OCI-LY7 (cell line): ENCODE measurements around the gene RECK. TPM values are rescaled to one million over a fixed set of nuclear protein-coding genes. Genes with fewer than 3 reads are reported as not detected.

Source experiments
- BruUV-seq: library from RNA; stranded (reverse); fragments of 400-500 nt; replicated peaks from 2 replicates; lab custom pipeline; 2021; lab: Mats Ljungman, UMichigan
- CTCF ChIA-PET: fragments of 300-600 bp; sonication (Branson Sonifier 250); formaldehyde crosslinking; loops from one replicate; lab custom pipeline; 2022; ENCODE audit warnings: antibody characterized with exemption; ENCODE audit not compliant: unreplicated experiment; lab: Charles Lee
- POLR2A ChIA-PET: fragments of 300-600 bp; sonication (Branson Sonifier 250); formaldehyde crosslinking; loops from one replicate; lab custom pipeline; 2022; ENCODE audit warnings: antibody characterized with exemption; lab: Charles Lee
- DNase-seq: peaks from one replicate; pipeline ENCODE4 v3.0.0-alpha.2; 2015; ENCODE audit warnings: low spot score
- H2AFZ ChIP-seq: fragments of 200-600 bp; sonication (generic), shearing (Covaris generic); 2 replicates; pipeline ENCODE4 v1.6.1; 2014; ENCODE audit warnings: mild to moderate bottlenecking, antibody characterized with exemption, low read length, moderate library complexity
- H3K27ac ChIP-seq: fragments of 200-600 bp; sonication (generic); 2 replicates; pipeline ENCODE4 v1.5.1; 2014; ENCODE audit warnings: mixed run types, low read depth, mild to moderate bottlenecking, moderate library complexity, low read length, inconsistent platforms; ENCODE audit not compliant: poor library complexity, severe bottlenecking
- H3K36me3 ChIP-seq: fragments of 200-600 bp; sonication (generic); 2 replicates; pipeline ENCODE4 v1.6.1; 2014; ENCODE audit warnings: mild to moderate bottlenecking, antibody characterized with exemption, low read length, moderate library complexity, mixed read lengths; ENCODE audit not compliant: insufficient read depth
- H3K4me1 ChIP-seq: fragments of 200-600 bp; sonication (generic); 2 replicates; pipeline ENCODE4 v1.5.1; 2014; ENCODE audit warnings: mild to moderate bottlenecking, low read length; ENCODE audit not compliant: insufficient read depth, poor library complexity, severe bottlenecking
- H3K4me2 ChIP-seq: fragments of 200-600 bp; sonication (generic); 2 replicates; pipeline ENCODE4 v1.6.1; 2014; ENCODE audit warnings: mild to moderate bottlenecking, low read length
- H3K4me3 ChIP-seq: fragments of 200-600 bp; sonication (generic); 2 replicates; pipeline ENCODE4 v1.5.1; 2014; ENCODE audit warnings: mild to moderate bottlenecking, low read depth, low read length; ENCODE audit not compliant: poor library complexity, severe bottlenecking
- H3K79me2 ChIP-seq: fragments of 200-600 bp; sonication (generic); 2 replicates; pipeline ENCODE4 v1.6.1; 2016; ENCODE audit warnings: low read depth, mild to moderate bottlenecking, low read length, moderate library complexity, mixed read lengths; ENCODE audit not compliant: insufficient read depth
- H3K9me2 ChIP-seq: fragments of 200-600 bp; sonication (generic); 2 replicates; pipeline ENCODE4 v1.6.1; 2016; ENCODE audit warnings: mild to moderate bottlenecking, low read length, mixed read lengths; ENCODE audit not compliant: insufficient read depth
- H3K9me3 ChIP-seq: fragments of 200-600 bp; sonication (generic); 2 replicates; pipeline ENCODE4 v1.6.1; 2014; ENCODE audit warnings: mild to moderate bottlenecking, mixed run types, low read length, mixed read lengths
- H4K20me1 ChIP-seq: fragments of 200-600 bp; sonication (generic); 2 replicates; pipeline ENCODE4 v1.6.1; 2014; ENCODE audit warnings: mild to moderate bottlenecking, antibody characterized with exemption, low read length, moderate library complexity, mixed read lengths; ENCODE audit not compliant: insufficient read depth
- EZH2phosphoT487 ChIP-seq: fragments of 200-600 bp; sonication (generic); IDR thresholded peaks from 2 replicates; pipeline ENCODE4 v1.6.1; 2018; ENCODE audit warnings: low read depth, borderline replicate concordance, mild to moderate bottlenecking, mixed run types, antibody characterized with exemption, low read length, moderate library complexity, mixed read lengths
- intact Hi-C: fragments of 100-400 bp; cut with micrococcal nuclease; formaldehyde crosslinking; loops from one replicate; pipeline ENCODE4 v1.10.0; 2022; ENCODE audit not compliant: unreplicated experiment
- total RNA-seq, 2 experiments: library from RNA; depleted of rRNA in 1 of 2; stranded (reverse); fragments of >200 nt in 1 of 2; shearing (Covaris generic) in 1 of 2; gene quantifications; 2 replicates each; pipeline ENCODE4 v1.2.3, GENCODE V29; 2014 to 2022
- TF ChIP-seq, protein P1 (sequence below): fragments of 200-600 bp; sonication (generic); conservative IDR thresholded peaks from 2 replicates; pipeline ENCODE4 v1.5.1; 2014; ENCODE audit warnings: mild to moderate bottlenecking, antibody characterized with exemption, low read length, moderate library complexity, mixed read lengths

RECK gene
- total RNA-seq, 2 experiments from 2014 or later = 3.0 to 6.5 TPM

- CTCF ChIA-PET = interaction anchor here (0.6 to 3.7 kb wide), 5 partner anchors 13 to 63 kb away, joined by 3 to 31 read pairs (median 3); no protein-coding TSS in a partner anchor
- intact Hi-C loops = loop anchor here (1.0 to 10.0 kb wide), 3 partner anchors 49 to 222 kb away; no protein-coding TSS in a partner anchor
These were observed 66.2 kb downstream of the RECK start for GRCh38 chr9:36102742-36103495.

DNA sequence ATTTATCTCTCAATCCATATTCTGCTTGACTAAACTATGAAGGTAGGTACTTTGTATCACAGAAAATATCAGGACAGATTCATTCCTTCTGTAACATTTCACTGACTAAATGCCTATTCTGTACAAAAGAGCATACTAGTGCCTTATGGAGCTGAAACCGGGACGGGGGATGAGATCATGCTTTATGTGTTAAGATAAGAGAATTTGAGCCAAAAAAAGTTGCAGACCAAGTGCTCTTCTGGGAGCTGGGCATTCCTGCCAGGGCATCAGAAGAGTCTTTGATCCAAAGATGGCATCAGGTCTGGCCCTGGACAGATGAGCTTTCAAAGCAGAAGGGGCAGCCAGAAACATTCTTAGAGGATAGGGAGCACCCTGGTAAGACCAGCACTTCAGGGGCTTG, 72.4 kb downstream of the RECK start:
- TF ChIP-seq, protein P1, sequence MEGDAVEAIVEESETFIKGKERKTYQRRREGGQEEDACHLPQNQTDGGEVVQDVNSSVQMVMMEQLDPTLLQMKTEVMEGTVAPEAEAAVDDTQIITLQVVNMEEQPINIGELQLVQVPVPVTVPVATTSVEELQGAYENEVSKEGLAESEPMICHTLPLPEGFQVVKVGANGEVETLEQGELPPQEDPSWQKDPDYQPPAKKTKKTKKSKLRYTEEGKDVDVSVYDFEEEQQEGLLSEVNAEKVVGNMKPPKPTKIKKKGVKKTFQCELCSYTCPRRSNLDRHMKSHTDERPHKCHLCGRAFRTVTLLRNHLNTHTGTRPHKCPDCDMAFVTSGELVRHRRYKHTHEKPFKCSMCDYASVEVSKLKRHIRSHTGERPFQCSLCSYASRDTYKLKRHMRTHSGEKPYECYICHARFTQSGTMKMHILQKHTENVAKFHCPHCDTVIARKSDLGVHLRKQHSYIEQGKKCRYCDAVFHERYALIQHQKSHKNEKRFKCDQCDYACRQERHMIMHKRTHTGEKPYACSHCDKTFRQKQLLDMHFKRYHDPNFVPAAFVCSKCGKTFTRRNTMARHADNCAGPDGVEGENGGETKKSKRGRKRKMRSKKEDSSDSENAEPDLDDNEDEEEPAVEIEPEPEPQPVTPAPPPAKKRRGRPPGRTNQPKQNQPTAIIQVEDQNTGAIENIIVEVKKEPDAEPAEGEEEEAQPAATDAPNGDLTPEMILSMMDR = no peak
- TF ChIP-seq EZH2phosphoT487 = no peak
- ChIA-PET POLR2A (interaction anchor here (1.4 kb wide), 1 partner anchor 38 kb away, joined by 3 read pairs; no protein-coding TSS in a partner anchor), CTCF (no interaction called here)
- Histone ChIP-seq H3K4me3 (no peak overlapping the region), H2AFZ (no peak overlapping the region), H3K36me3 (no peaks in the 10 kb centered on the region), H4K20me1 (no peaks in the 10 kb centered on the region), H3K79me2 (no peaks in the 10 kb centered on the region), H3K27ac (no peak overlapping the region), H3K9me2 (no peaks in the 10 kb centered on the region), H3K4me2 (no peak overlapping the region), H3K4me1 (no peaks in the 10 kb centered on the region), H3K9me3 (no peaks in the 10 kb centered on the region)
- DNase-seq = no peak
- intact Hi-C loops = loop anchor here (10.0 kb wide), 1 partner anchor 216 kb away; no protein-coding TSS in a partner anchor
- BruUV-seq = no TSS peak

More at GRCh38 chr9:36102742-36103495, 66.2 kb downstream of the RECK start:
- Histone ChIP-seq H4K20me1 (no peaks in the 10 kb centered on the region), H3K9me2 (no peaks in the 10 kb centered on the region), H3K4me1 (peaks cover 4% of the 10 kb centered on the region), H3K79me2 (no peaks in the 10 kb centered on the region), H3K27ac (no peak overlapping the region), H2AFZ (peak overlapping the region; percentile 71), H3K4me2 (no peak overlapping the region), H3K9me3 (no peaks in the 10 kb centered on the region), H3K4me3 (no peak overlapping the region), H3K36me3 (no peaks in the 10 kb centered on the region)
- DNase-seq = peak; percentile 90
- TF ChIP-seq EZH2phosphoT487 = no peak
- TF ChIP-seq, protein P1 = peak; percentile 97
- BruUV-seq = no TSS peak
- POLR2A ChIA-PET = interaction anchor here (0.6 to 1.7 kb wide), 5 partner anchors 52 to 98 kb away, joined by 3 to 4 read pairs (median 3); no protein-coding TSS in a partner anchor
